H9 (cell line): Measurements from ENCODE around the gene NPAS2. TPM values are rescaled to one million over a fixed set of nuclear protein-coding genes. Genes with fewer than 3 reads are reported as not detected.

Experiments
- DNase-seq: peaks from one replicate; pipeline ENCODE4 v3.0.0-alpha.2; 2017
- H2AFZ ChIP-seq: one replicate; pipeline ENCODE4 v1.6.1; 2013; ENCODE audit warnings: mild to moderate bottlenecking, low read length, control low read depth, moderate library complexity
- H2AK5ac ChIP-seq: 2 replicates; pipeline ENCODE4 v1.6.1; 2013; ENCODE audit warnings: low read length, control low read depth, mixed read lengths; ENCODE audit not compliant: insufficient read length
- H2BK120ac ChIP-seq: one replicate; pipeline ENCODE4 v1.6.1; 2013; ENCODE audit warnings: low read depth, mild to moderate bottlenecking, low read length, control low read depth, inconsistent platforms; ENCODE audit not compliant: poor library complexity, severe bottlenecking
- H2BK12ac ChIP-seq: 2 replicates; pipeline ENCODE4 v1.6.1; 2013; ENCODE audit warnings: low read length, control low read depth, mixed read lengths, low read depth; ENCODE audit not compliant: insufficient read length
- H2BK15ac ChIP-seq: 2 replicates; pipeline ENCODE4 v1.6.1; 2013; ENCODE audit warnings: low read depth, low read length, control low read depth
- H2BK20ac ChIP-seq: one replicate; pipeline ENCODE4 v1.6.1; 2013; ENCODE audit warnings: low read depth, mild to moderate bottlenecking, low read length, control low read depth, inconsistent platforms; ENCODE audit not compliant: poor library complexity, severe bottlenecking
- H2BK5ac ChIP-seq: 2 replicates; pipeline ENCODE4 v1.6.1; 2013; ENCODE audit warnings: low read length, control low read depth, mixed read lengths; ENCODE audit not compliant: insufficient read length
- H3K14ac ChIP-seq: 2 replicates; pipeline ENCODE4 v1.6.1; 2013; ENCODE audit warnings: low read length, control low read depth; ENCODE audit not compliant: insufficient read depth
- H3K18ac ChIP-seq: 2 replicates; pipeline ENCODE4 v1.6.1; 2013; ENCODE audit warnings: low read depth, mild to moderate bottlenecking, mixed read lengths, low read length, control low read depth; ENCODE audit not compliant: insufficient read length
- H3K23ac ChIP-seq: 2 replicates; pipeline ENCODE4 v1.6.1; 2013; ENCODE audit warnings: low read length, control low read depth, mixed read lengths, low read depth; ENCODE audit not compliant: insufficient read length
- H3K23me2 ChIP-seq: 2 replicates; pipeline ENCODE4 v1.6.1; 2013; ENCODE audit warnings: low read depth, mild to moderate bottlenecking, mixed read lengths, low read length, control low read depth; ENCODE audit not compliant: insufficient read length, poor library complexity, severe bottlenecking
- H3K27ac ChIP-seq: 2 replicates; pipeline ENCODE4 v1.5.1; 2013; ENCODE audit warnings: low read length, control low read depth, mixed read lengths, low read depth; ENCODE audit not compliant: insufficient read length
- H3K27me3 ChIP-seq: 2 replicates; pipeline ENCODE4 v1.6.1; 2013; ENCODE audit warnings: low read length, control low read depth, inconsistent platforms; ENCODE audit not compliant: insufficient read depth
- H3K4ac ChIP-seq: 2 replicates; pipeline ENCODE4 v1.6.1; 2013; ENCODE audit warnings: low read depth, mild to moderate bottlenecking, control low read depth, inconsistent platforms, low read length, moderate library complexity
- H3K4me1 ChIP-seq: 2 replicates; pipeline ENCODE4 v1.6.1; 2013; ENCODE audit warnings: low read length, control low read depth, inconsistent platforms; ENCODE audit not compliant: insufficient read depth
- H3K4me2 ChIP-seq: 2 replicates; pipeline ENCODE4 v1.6.1; 2013; ENCODE audit warnings: low read length, control low read depth, mixed read lengths; ENCODE audit not compliant: insufficient read length, insufficient read depth
- H3K56ac ChIP-seq: 2 replicates; pipeline ENCODE4 v1.6.1; 2013; ENCODE audit warnings: low read depth, mild to moderate bottlenecking, mixed read lengths, low read length, control low read depth; ENCODE audit not compliant: insufficient read length
- H3K79me1 ChIP-seq: 2 replicates; pipeline ENCODE4 v1.6.1; 2013; ENCODE audit warnings: low read depth, mild to moderate bottlenecking, moderate library complexity, low read length, control low read depth, inconsistent platforms; ENCODE audit not compliant: insufficient read depth, poor library complexity, severe bottlenecking
- H3K79me2 ChIP-seq: 2 replicates; pipeline ENCODE4 v1.6.1; 2013; ENCODE audit warnings: low read length, control low read depth, inconsistent platforms; ENCODE audit not compliant: insufficient read depth
- H3K9ac ChIP-seq: 2 replicates; pipeline ENCODE4 v1.6.1; 2013; ENCODE audit warnings: low read length, control low read depth, mixed read lengths; ENCODE audit not compliant: insufficient read length; ENCODE audit errors: extremely low read depth
- H3K9me3 ChIP-seq: one replicate; pipeline ENCODE4 v1.6.1; 2013; ENCODE audit warnings: low read depth, low read length, inconsistent platforms; ENCODE audit not compliant: control insufficient read depth
- H3T11ph ChIP-seq: one replicate; pipeline ENCODE4 v1.6.1; 2013; ENCODE audit warnings: mild to moderate bottlenecking, low read length, control low read depth, inconsistent platforms
- H4K20me1 ChIP-seq: one replicate; pipeline ENCODE4 v1.6.1; 2013; ENCODE audit not compliant: control insufficient read depth, insufficient read length, insufficient read depth
- H4K5ac ChIP-seq: 2 replicates; pipeline ENCODE4 v1.6.1; 2013; ENCODE audit warnings: low read depth, mild to moderate bottlenecking, mixed read lengths, low read length, control low read depth; ENCODE audit not compliant: insufficient read length
- H4K8ac ChIP-seq: replicated peaks from 2 replicates; pipeline ENCODE4 v1.6.1; 2013; ENCODE audit warnings: low read length, control low read depth, mixed read lengths, low read depth; ENCODE audit not compliant: insufficient read length
- H4K91ac ChIP-seq: 2 replicates; pipeline ENCODE4 v1.6.1; 2013; ENCODE audit warnings: low read depth, mild to moderate bottlenecking, moderate library complexity, mixed read lengths, low read length, control low read depth; ENCODE audit not compliant: insufficient read length
- H3K27ac Mint-ChIP-seq, 3 experiments: 2 replicates in 2 of 3; 3 replicates in 1 of 3; pipeline ENCODE4 v1.8.0; 2020 to 2021; ENCODE audit warnings: mixed read lengths in 3 of 3, mild to moderate bottlenecking in 1 of 3, moderate library complexity in 1 of 3
- H3K27me3 Mint-ChIP-seq: 2 replicates; pipeline ENCODE4 v1.8.0; 2021; ENCODE audit warnings: low read depth, mild to moderate bottlenecking, moderate library complexity, mixed read lengths
- H3K36me3 Mint-ChIP-seq, 3 experiments: 2 replicates in 2 of 3; 3 replicates in 1 of 3; pipeline ENCODE4 v1.8.0; 2020 to 2021; ENCODE audit warnings: low read depth in 3 of 3, mixed read lengths in 3 of 3; ENCODE audit not compliant: insufficient read depth in 1 of 3
- H3K4me1 Mint-ChIP-seq, 2 experiments: 2 replicates each; pipeline ENCODE4 v1.8.0; 2020; ENCODE audit warnings: mixed read lengths in 2 of 2
- H3K4me3 Mint-ChIP-seq, 2 experiments: 2 replicates in 1 of 2; 3 replicates in 1 of 2; pipeline ENCODE4 v1.8.0; 2020 to 2021; ENCODE audit warnings: mild to moderate bottlenecking in 2 of 2, mixed read lengths in 2 of 2, moderate library complexity in 1 of 2
- H3K9me3 Mint-ChIP-seq, 2 experiments: 2 replicates in 1 of 2; 3 replicates in 1 of 2; pipeline ENCODE4 v1.8.0; 2020; ENCODE audit warnings: mild to moderate bottlenecking in 2 of 2, mixed read lengths in 2 of 2, moderate library complexity in 1 of 2
- WGBS: extraction: QIAGEN DNeasy Blood & Tissue Kit; methylation state at CpG from one replicate; pipeline ENCODE4 v1.1.7; 2013; ENCODE audit warnings: missing lambda C conversion rate, low lambda C conversion rate, mixed read lengths; ENCODE audit not compliant: insufficient read length; ENCODE audit errors: extremely low coverage; 5-methylcytosine and 5-hydroxymethylcytosine counted together
- total RNA-seq: library from RNA; stranded (reverse); gene quantifications from 2 replicates; pipeline ENCODE4 v1.2.1, GENCODE V29; 2021
- TF ChIP-seq, protein P1 (sequence below): fragments of 200-600 bp; sonication (generic); conservative IDR thresholded peaks from 3 replicates; pipeline ENCODE4 v1.8.0; 2021; ENCODE audit warnings: antibody characterized with exemption, mild to moderate bottlenecking

Gene NPAS2
- total RNA-seq, 1 experiment from 2014 or later = 1.3 TPM

DNA sequence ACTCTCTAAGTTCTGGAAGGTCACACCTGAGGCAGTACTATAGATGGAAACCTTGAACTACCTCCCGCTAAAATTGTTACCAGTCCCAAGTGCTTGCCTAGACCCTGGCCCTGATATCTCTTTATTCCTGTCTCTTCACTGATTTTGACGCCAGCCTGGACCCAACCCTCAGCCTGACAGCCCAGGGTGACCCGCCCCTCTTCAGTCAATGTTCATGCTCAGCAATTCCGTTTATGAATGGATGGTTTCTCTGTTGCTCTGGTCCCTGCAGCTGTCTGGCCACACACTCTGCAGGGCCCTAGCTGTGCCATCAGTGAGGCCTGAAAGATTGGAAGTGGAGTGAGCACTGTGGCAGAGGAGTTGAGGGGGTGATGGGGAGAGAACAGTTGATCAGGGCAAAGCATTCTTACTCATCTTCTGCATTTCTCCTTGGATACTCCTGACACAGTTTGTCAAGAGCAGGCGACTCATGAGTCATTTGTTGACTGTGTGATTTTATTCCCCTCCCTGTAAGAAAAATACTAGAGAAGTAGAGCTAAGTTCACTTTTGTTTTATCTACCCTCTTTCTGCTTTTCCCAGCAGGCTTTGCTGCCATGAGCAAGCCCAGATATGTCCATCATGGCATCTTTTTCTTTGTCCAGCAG is 46.0 kb downstream of the NPAS2 start:
- Histone ChIP-seq H3K9me3 (no peaks in the 10 kb centered on the region), H4K20me1 (no peaks in the 10 kb centered on the region), H3K23me2 (no peaks in the 10 kb centered on the region), H2BK120ac (no peak overlapping the region), H4K5ac (no peak overlapping the region), H3K79me1 (no peaks in the 10 kb centered on the region), H3K4me1 (no peaks in the 10 kb centered on the region), H2AFZ (no peak overlapping the region), H4K91ac (no peak overlapping the region), H3K14ac (no peak overlapping the region), H3T11ph (no peak overlapping the region), H3K27ac (no peak overlapping the region), H3K23ac (no peak overlapping the region), H3K18ac (no peak overlapping the region), H3K4me2 (no peak overlapping the region), H2BK15ac (no peak overlapping the region), H2BK12ac (no peak overlapping the region), H2BK5ac (no peak overlapping the region), H3K27me3 (no peaks in the 10 kb centered on the region), H3K9ac (no peak overlapping the region), H4K8ac (no peak overlapping the region), H3K79me2 (no peaks in the 10 kb centered on the region), H2AK5ac (no peak overlapping the region), H3K4ac (no peak overlapping the region), H3K56ac (no peak overlapping the region), H2BK20ac (no peak overlapping the region)
- Mint-ChIP-seq H3K4me3 (no peak overlapping the region), H3K27ac (no peak overlapping the region), H3K27me3 (peaks cover 3% of the 10 kb centered on the region; the same call in 1 of the 2 replicates), H3K36me3 (no peaks in the 10 kb centered on the region; a peak in 2 of 7 replicates), H3K4me1 (peaks cover 2 to 4% of the 10 kb centered on the region in 2 experiments; a peak in 1 of 4 replicates), H3K9me3 (peaks cover 2 to 11% of the 10 kb centered on the region in 2 experiments; a peak in 4 of 5 replicates)
- TF ChIP-seq, protein P1, sequence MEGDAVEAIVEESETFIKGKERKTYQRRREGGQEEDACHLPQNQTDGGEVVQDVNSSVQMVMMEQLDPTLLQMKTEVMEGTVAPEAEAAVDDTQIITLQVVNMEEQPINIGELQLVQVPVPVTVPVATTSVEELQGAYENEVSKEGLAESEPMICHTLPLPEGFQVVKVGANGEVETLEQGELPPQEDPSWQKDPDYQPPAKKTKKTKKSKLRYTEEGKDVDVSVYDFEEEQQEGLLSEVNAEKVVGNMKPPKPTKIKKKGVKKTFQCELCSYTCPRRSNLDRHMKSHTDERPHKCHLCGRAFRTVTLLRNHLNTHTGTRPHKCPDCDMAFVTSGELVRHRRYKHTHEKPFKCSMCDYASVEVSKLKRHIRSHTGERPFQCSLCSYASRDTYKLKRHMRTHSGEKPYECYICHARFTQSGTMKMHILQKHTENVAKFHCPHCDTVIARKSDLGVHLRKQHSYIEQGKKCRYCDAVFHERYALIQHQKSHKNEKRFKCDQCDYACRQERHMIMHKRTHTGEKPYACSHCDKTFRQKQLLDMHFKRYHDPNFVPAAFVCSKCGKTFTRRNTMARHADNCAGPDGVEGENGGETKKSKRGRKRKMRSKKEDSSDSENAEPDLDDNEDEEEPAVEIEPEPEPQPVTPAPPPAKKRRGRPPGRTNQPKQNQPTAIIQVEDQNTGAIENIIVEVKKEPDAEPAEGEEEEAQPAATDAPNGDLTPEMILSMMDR = no peak
- no CpG with 5 or more reads among the region's 5 CpGs for WGBS
- no peak for DNase-seq
